Measurements from ENCODE around the gene SPG11. TPM values are rescaled to one million over a fixed set of nuclear protein-coding genes. Genes with fewer than 3 reads are reported as not detected.

Gene SPG11
- total and polyA plus RNA-seq, 10 of the 15 experiments (the other 5 are each of a cell fraction or from before 2014, with no cell fraction given) = 22.1 to 85.1 (median 47.2) TPM

- TF ChIP-seq RELB (IDR thresholded peaks at IDR 0.05; ENCODE audit: low read depth) = no peak
- peak; percentile 47; the same call in 1 of the 2 replicates for TF ChIP-seq POLR2A (IDR thresholded peaks at IDR 0.05; ENCODE audit: low read depth, low read length)
- TF ChIP-seq BRCA1 (IDR thresholded peaks at IDR 0.05; ENCODE audit: low read depth, low read length) = no peak
- no peak for TF ChIP-seq USF2 (IDR thresholded peaks at IDR 0.05; ENCODE audit: borderline replicate concordance, low read depth, low read length)
- no peak for TF ChIP-seq RELA (IDR thresholded peaks at IDR 0.05; ENCODE audit: borderline replicate concordance, partially characterized antibody)
- no peak for TF ChIP-seq YBX1 (IDR thresholded peaks at IDR 0.05)
- TF ChIP-seq HDAC6 (IDR thresholded peaks at IDR 0.05; ENCODE audit: unreplicated experiment) = no peak
- TF ChIP-seq RAD51 (IDR thresholded peaks at IDR 0.05) = no peak
- TF ChIP-seq CREM (IDR thresholded peaks at IDR 0.05; ENCODE audit: low read depth) = peak; percentile 9; the same call in 1 of the 2 replicates
- no peak for TF ChIP-seq BCL3 (IDR thresholded peaks at IDR 0.05; ENCODE audit: borderline replicate concordance, insufficient read depth, low read depth, low read length, poor library complexity, severe bottlenecking)
- no peak for TF ChIP-seq NR2C1 (IDR thresholded peaks at IDR 0.05)
- no peak for TF ChIP-seq STAT1 (conservative IDR thresholded peaks at IDR 0.05)
- TF ChIP-seq ZNF687 (IDR thresholded peaks at IDR 0.05) = peak; percentile 20; the same call in 1 of the 2 replicates
- TF ChIP-seq BCLAF1 (IDR thresholded peaks at IDR 0.05) = no peak
- no peak for TF ChIP-seq ETV6 (conservative IDR thresholded peaks at IDR 0.05 in 1 of 2, IDR thresholded peaks at IDR 0.05 in 1 of 2; ENCODE audit: borderline replicate concordance in 1 of 2, low read depth in 1 of 2)
Measured at GRCh38 chr15:44536302-44536961, 127.0 kb downstream of the SPG11 start (continued).
